Transverse colon (tissue), 4 donors: ENCODE data around the gene AGBL4.

Source experiments
- POLR2AphosphoS5 ChIP-seq, 3 donors: sonication (generic); formaldehyde crosslinking; IDR thresholded peaks; one replicate each; pipeline ENCODE4 v1.6.1; 2016; ENCODE audit warnings: antibody characterized with exemption in 3 of 3
- TF ChIP-seq, protein P1 (sequence below), 5 experiments: fragments of 200-600 bp in 3 of 5; fragments of 450-650 bp in 2 of 5; sonication (generic) in 3 of 5; IDR thresholded peaks; 1 replicate in 2 of 5; 2 replicates in 3 of 5; pipeline ENCODE4 v1.5.1; 2016 to 2017; ENCODE audit warnings: antibody characterized with exemption in 5 of 5, inconsistent platforms in 3 of 5, mild to moderate bottlenecking in 2 of 5, moderate library complexity in 1 of 5

DNA sequence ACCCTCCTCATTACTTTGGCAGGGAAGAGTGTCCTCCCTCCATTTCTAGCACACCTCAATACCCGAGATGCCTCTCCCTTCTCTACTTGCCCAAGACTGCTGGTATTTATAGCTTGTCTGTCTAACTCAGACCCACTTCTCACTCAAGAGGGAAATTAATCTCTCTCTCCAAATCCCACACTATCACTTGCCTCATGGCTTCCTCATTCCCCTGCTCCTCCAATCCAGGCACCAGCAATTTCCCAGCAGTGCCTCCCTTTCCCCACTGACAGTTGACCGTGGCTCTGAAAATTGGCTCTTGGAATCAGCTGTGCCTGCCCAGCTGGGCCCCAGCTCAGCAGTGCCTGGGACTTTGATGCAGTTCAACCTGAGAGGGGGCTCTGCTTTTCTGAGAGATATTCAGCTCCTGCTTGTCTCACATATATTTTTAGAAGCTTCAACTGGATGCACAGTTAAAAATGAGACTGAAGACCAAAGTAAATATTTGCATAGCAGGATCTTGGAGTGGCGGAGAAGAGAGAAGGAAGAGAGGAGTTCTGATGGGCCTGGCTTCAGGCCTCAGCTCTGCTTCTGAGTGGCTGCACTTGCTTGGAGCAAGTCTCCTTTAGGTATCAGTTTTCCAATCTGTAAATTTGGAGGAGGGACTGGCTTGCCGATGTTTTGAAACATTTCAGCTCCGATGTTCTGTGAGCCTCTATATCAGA lies 1470.7 kb downstream of the AGBL4 start:
- TF ChIP-seq, protein P1, sequence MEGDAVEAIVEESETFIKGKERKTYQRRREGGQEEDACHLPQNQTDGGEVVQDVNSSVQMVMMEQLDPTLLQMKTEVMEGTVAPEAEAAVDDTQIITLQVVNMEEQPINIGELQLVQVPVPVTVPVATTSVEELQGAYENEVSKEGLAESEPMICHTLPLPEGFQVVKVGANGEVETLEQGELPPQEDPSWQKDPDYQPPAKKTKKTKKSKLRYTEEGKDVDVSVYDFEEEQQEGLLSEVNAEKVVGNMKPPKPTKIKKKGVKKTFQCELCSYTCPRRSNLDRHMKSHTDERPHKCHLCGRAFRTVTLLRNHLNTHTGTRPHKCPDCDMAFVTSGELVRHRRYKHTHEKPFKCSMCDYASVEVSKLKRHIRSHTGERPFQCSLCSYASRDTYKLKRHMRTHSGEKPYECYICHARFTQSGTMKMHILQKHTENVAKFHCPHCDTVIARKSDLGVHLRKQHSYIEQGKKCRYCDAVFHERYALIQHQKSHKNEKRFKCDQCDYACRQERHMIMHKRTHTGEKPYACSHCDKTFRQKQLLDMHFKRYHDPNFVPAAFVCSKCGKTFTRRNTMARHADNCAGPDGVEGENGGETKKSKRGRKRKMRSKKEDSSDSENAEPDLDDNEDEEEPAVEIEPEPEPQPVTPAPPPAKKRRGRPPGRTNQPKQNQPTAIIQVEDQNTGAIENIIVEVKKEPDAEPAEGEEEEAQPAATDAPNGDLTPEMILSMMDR (IDR thresholded peaks at IDR 0.05): no peak
- no peak for TF ChIP-seq POLR2AphosphoS5 (IDR thresholded peaks at IDR 0.05)
